ENCODE data around the gene METTL2B. TPM values are rescaled to one million over a fixed set of nuclear protein-coding genes. Genes with fewer than 3 reads are reported as not detected.
A peak's percentile ranks its signal among the peaks of the same experiment; 100 is the strongest.

METTL2B gene
- total RNA-seq, 5 donors from 2014 or later (not counting 1 experiment from before 2014, with no cell fraction given), result 17.7 to 29.9 (median 26.1) TPM

GRCh38 chr7:128447941-128448564 lies 28.5 kb upstream of the METTL2B start:
- Histone ChIP-seq H3K27ac (ENCODE audit: low read length) (no peak overlapping the region), H3K36me3 (ENCODE audit: control insufficient read depth in 2 of 2, extremely low read depth in 1 of 2, insufficient read depth in 1 of 2, low read length in 1 of 2) (no peaks in the 10 kb centered on the region), H3K4me1 (ENCODE audit: control insufficient read depth in 1 of 2, extremely low read depth in 1 of 2, insufficient read depth in 2 of 2, low read length in 2 of 2) (no peaks in the 10 kb centered on the region), H3K4me3 (ENCODE audit: control insufficient read depth in 1 of 2, extremely low read depth in 1 of 2, low read length in 1 of 2) (no peak overlapping the region), H3K9me3 (no peaks in the 10 kb centered on the region), H3K27me3 (replicated peaks in 1 of 2; ENCODE audit: control insufficient read depth in 2 of 2, extremely low read depth in 1 of 2, insufficient read depth in 2 of 2, low read length in 1 of 2) (no peaks in the 10 kb centered on the region)
- no peaks in the 10 kb centered on the region for H3K36me3 Mint-ChIP-seq
- no peaks in the 10 kb centered on the region for H3K27me3 Mint-ChIP-seq
- no peak for DNase-seq
- no peaks in the 10 kb centered on the region for H3K4me1 Mint-ChIP-seq
- no peak overlapping the region for H3K27ac Mint-ChIP-seq
- CTCF ChIA-PET, result no interaction called here
- POLR2A ChIA-PET, result no interaction called here
- H3K9me3 Mint-ChIP-seq, result no peaks in the 10 kb centered on the region
- H3K4me3 Mint-ChIP-seq, result no peak overlapping the region
- ATAC-seq (replicated peaks in 1 of 4), result no peak
- no CpG with 5 or more reads among the region's 4 CpGs for WGBS (ENCODE audit: insufficient coverage)

- Mint-ChIP-seq H3K27me3 (no peaks in the 10 kb centered on the region), H3K27ac (no peak overlapping the region), H3K9me3 (no peaks in the 10 kb centered on the region), H3K36me3 (no peaks in the 10 kb centered on the region), H3K4me1 (no peaks in the 10 kb centered on the region), H3K4me3 (no peak overlapping the region)
- Histone ChIP-seq H3K4me3 (ENCODE audit: control insufficient read depth in 1 of 2, extremely low read depth in 1 of 2, low read length in 1 of 2) (no peak overlapping the region), H3K4me1 (ENCODE audit: control insufficient read depth in 1 of 2, extremely low read depth in 1 of 2, insufficient read depth in 2 of 2, low read length in 2 of 2) (no peaks in the 10 kb centered on the region), H3K36me3 (ENCODE audit: control insufficient read depth in 2 of 2, extremely low read depth in 1 of 2, insufficient read depth in 1 of 2, low read length in 1 of 2) (no peaks in the 10 kb centered on the region), H3K27me3 (replicated peaks in 1 of 2; ENCODE audit: control insufficient read depth in 2 of 2, extremely low read depth in 1 of 2, insufficient read depth in 2 of 2, low read length in 1 of 2) (no peaks in the 10 kb centered on the region), H3K27ac (ENCODE audit: low read length) (no peak overlapping the region), H3K9me3 (no peaks in the 10 kb centered on the region)
- WGBS (ENCODE audit: insufficient coverage), result no CpG with 5 or more reads among the region's 6 CpGs
- POLR2A ChIA-PET, result no interaction called here
- CTCF ChIA-PET, result interaction anchor here (0.7 to 1.3 kb wide), 2 partner anchors 20 to 22 kb away, joined by 4 to 5 read pairs; no protein-coding TSS in a partner anchor
- no peak for DNase-seq
- ATAC-seq (replicated peaks in 1 of 4), result no peak
These were observed 27.7 kb upstream of the METTL2B start for GRCh38 chr7:128448751-128449302.

GRCh38 chr7:128450409-128450808 lies 26.1 kb upstream of the METTL2B start:
- Mint-ChIP-seq H3K4me1 (peaks cover 4 to 6% (median 6%) of the 10 kb centered on the region in 3 donors), H3K27me3 (no peaks in the 10 kb centered on the region), H3K9me3 (no peaks in the 10 kb centered on the region), H3K27ac (no peak overlapping the region), H3K36me3 (no peaks in the 10 kb centered on the region), H3K4me3 (no peak overlapping the region)
- Histone ChIP-seq H3K9me3 (no peaks in the 10 kb centered on the region), H3K27ac (ENCODE audit: low read length) (no peak overlapping the region), H3K27me3 (replicated peaks in 1 of 2; ENCODE audit: control insufficient read depth in 2 of 2, extremely low read depth in 1 of 2, insufficient read depth in 2 of 2, low read length in 1 of 2) (peaks cover 0 to 8% of the 10 kb centered on the region in 2 experiments), H3K4me3 (ENCODE audit: control insufficient read depth in 1 of 2, extremely low read depth in 1 of 2, low read length in 1 of 2) (no peak overlapping the region), H3K36me3 (ENCODE audit: control insufficient read depth in 2 of 2, extremely low read depth in 1 of 2, insufficient read depth in 1 of 2, low read length in 1 of 2) (no peaks in the 10 kb centered on the region), H3K4me1 (ENCODE audit: control insufficient read depth in 1 of 2, extremely low read depth in 1 of 2, insufficient read depth in 2 of 2, low read length in 2 of 2) (peaks cover 0 to 6% of the 10 kb centered on the region in 2 experiments)
- ATAC-seq (replicated peaks in 1 of 4) (no peak), DNase-seq (no peak)
- CTCF ChIA-PET, result no interaction called here
- 80% methylated on average over 1 of the region's 4 CpGs for WGBS (ENCODE audit: insufficient coverage)
- POLR2A ChIA-PET, result no interaction called here

- no peaks in the 10 kb centered on the region for H3K36me3 Mint-ChIP-seq
- no peaks in the 10 kb centered on the region for H3K9me3 Mint-ChIP-seq
- Histone ChIP-seq H3K27ac (ENCODE audit: low read length) (no peak overlapping the region), H3K4me3 (ENCODE audit: control insufficient read depth in 1 of 2, extremely low read depth in 1 of 2, low read length in 1 of 2) (no peak overlapping the region), H3K27me3 (replicated peaks in 1 of 2; ENCODE audit: control insufficient read depth in 2 of 2, extremely low read depth in 1 of 2, insufficient read depth in 2 of 2, low read length in 1 of 2) (peaks cover 0 to 8% of the 10 kb centered on the region in 2 experiments), H3K9me3 (no peaks in the 10 kb centered on the region), H3K36me3 (ENCODE audit: control insufficient read depth in 2 of 2, extremely low read depth in 1 of 2, insufficient read depth in 1 of 2, low read length in 1 of 2) (no peaks in the 10 kb centered on the region), H3K4me1 (ENCODE audit: control insufficient read depth in 1 of 2, extremely low read depth in 1 of 2, insufficient read depth in 2 of 2, low read length in 2 of 2) (peaks cover 0 to 8% of the 10 kb centered on the region in 2 experiments)
- ChIA-PET CTCF (no interaction called here), POLR2A (no interaction called here)
- H3K27ac Mint-ChIP-seq, result no peak overlapping the region
- ATAC-seq (replicated peaks in 1 of 4) (no peak), DNase-seq (no peak)
- H3K4me1 Mint-ChIP-seq, result peaks cover 4 to 7% (median 7%) of the 10 kb centered on the region in 3 donors
- no peaks in the 10 kb centered on the region for H3K27me3 Mint-ChIP-seq
- WGBS (ENCODE audit: insufficient coverage), result 50% methylated on average over 2 of the region's 5 CpGs
- no peak overlapping the region for H3K4me3 Mint-ChIP-seq
These were observed 25.6 kb upstream of the METTL2B start for GRCh38 chr7:128450913-128451312.

GRCh38 chr7:128452552-128452951 lies 24.0 kb upstream of the METTL2B start:
- peaks cover 4 to 14% of the 10 kb centered on the region in 2 experiments for H3K4me1 ChIP-seq (ENCODE audit: control insufficient read depth in 1 of 2, extremely low read depth in 1 of 2, insufficient read depth in 2 of 2, low read length in 2 of 2)
- no peak overlapping the region for H3K27ac ChIP-seq (ENCODE audit: low read length)
- H3K4me1 Mint-ChIP-seq, result peaks cover 8 to 19% (median 16%) of the 10 kb centered on the region in 3 donors
- ATAC-seq (replicated peaks in 1 of 4), result no peak
- H3K9me3 Mint-ChIP-seq, result no peaks in the 10 kb centered on the region
- no peaks in the 10 kb centered on the region for H3K36me3 Mint-ChIP-seq
- no peaks in the 10 kb centered on the region for H3K36me3 ChIP-seq (ENCODE audit: control insufficient read depth in 2 of 2, extremely low read depth in 1 of 2, insufficient read depth in 1 of 2, low read length in 1 of 2)
- ChIA-PET POLR2A (no interaction called here), CTCF (interaction anchor here (1.2 to 1.9 kb wide), 4 partner anchors 9 to 25 kb away, joined by 6 to 12 read pairs (median 6); no protein-coding TSS in a partner anchor)
- no peak overlapping the region for H3K4me3 ChIP-seq (ENCODE audit: control insufficient read depth in 1 of 2, extremely low read depth in 1 of 2, low read length in 1 of 2)
- peaks cover 0 to 8% of the 10 kb centered on the region in 2 experiments for H3K27me3 ChIP-seq (replicated peaks in 1 of 2; ENCODE audit: control insufficient read depth in 2 of 2, extremely low read depth in 1 of 2, insufficient read depth in 2 of 2, low read length in 1 of 2)
- no peak overlapping the region for H3K4me3 Mint-ChIP-seq
- no peak overlapping the region for H3K27ac Mint-ChIP-seq
- DNase-seq, result no peak
- no peaks in the 10 kb centered on the region for H3K27me3 Mint-ChIP-seq
- no CpG with 5 or more reads among the region's 1 CpG for WGBS (ENCODE audit: insufficient coverage)
- H3K9me3 ChIP-seq, result no peaks in the 10 kb centered on the region

GRCh38 chr7:128453836-128454804 lies 22.4 kb upstream of the METTL2B start:
- CTCF ChIA-PET, result interaction anchor here (0.6 to 2.1 kb wide), 5 partner anchors 16 to 27 kb away, joined by 6 to 25 read pairs (median 8); no protein-coding TSS in a partner anchor
- no peak for ATAC-seq (replicated peaks in 1 of 4)
- Histone ChIP-seq H3K27ac (ENCODE audit: low read length) (no peak overlapping the region), H3K36me3 (ENCODE audit: control insufficient read depth in 2 of 2, extremely low read depth in 1 of 2, insufficient read depth in 1 of 2, low read length in 1 of 2) (no peaks in the 10 kb centered on the region), H3K27me3 (replicated peaks in 1 of 2; ENCODE audit: control insufficient read depth in 2 of 2, extremely low read depth in 1 of 2, insufficient read depth in 2 of 2, low read length in 1 of 2) (peaks cover 0 to 8% of the 10 kb centered on the region in 2 experiments), H3K4me3 (ENCODE audit: control insufficient read depth in 1 of 2, extremely low read depth in 1 of 2, low read length in 1 of 2) (no peak overlapping the region), H3K4me1 (ENCODE audit: control insufficient read depth in 1 of 2, extremely low read depth in 1 of 2, insufficient read depth in 2 of 2, low read length in 2 of 2) (peaks cover 4 to 15% of the 10 kb centered on the region in 2 experiments), H3K9me3 (no peaks in the 10 kb centered on the region)
- H3K4me1 Mint-ChIP-seq, result peaks cover 11 to 30% (median 20%) of the 10 kb centered on the region in 3 donors
- H3K9me3 Mint-ChIP-seq, result no peaks in the 10 kb centered on the region
- H3K36me3 Mint-ChIP-seq, result no peaks in the 10 kb centered on the region
- POLR2A ChIA-PET, result interaction anchor here (0.6 to 1.2 kb wide), 3 partner anchors 13 to 27 kb away, joined by 3 to 4 read pairs (median 4); no protein-coding TSS in a partner anchor
- no peak overlapping the region for H3K27ac Mint-ChIP-seq
- H3K4me3 Mint-ChIP-seq, result peak overlapping the region; percentile 36 to 63 (median 53)
- H3K27me3 Mint-ChIP-seq, result no peaks in the 10 kb centered on the region
- 92% methylated on average over 8 of the region's 23 CpGs for WGBS (ENCODE audit: insufficient coverage)
- DNase-seq, result no peak
